ENCODE measurements around the gene PPARG. TPM values are rescaled to one million over a fixed set of nuclear protein-coding genes. Genes with fewer than 3 reads are reported as not detected.

PPARG gene
- total and polyA plus RNA-seq, 2 of the 8 experiments (the other 6 are each of a cell fraction or from before 2014, with no cell fraction given): 0.06 TPM; not detected in 1

- TF ChIP-seq, protein P1, sequence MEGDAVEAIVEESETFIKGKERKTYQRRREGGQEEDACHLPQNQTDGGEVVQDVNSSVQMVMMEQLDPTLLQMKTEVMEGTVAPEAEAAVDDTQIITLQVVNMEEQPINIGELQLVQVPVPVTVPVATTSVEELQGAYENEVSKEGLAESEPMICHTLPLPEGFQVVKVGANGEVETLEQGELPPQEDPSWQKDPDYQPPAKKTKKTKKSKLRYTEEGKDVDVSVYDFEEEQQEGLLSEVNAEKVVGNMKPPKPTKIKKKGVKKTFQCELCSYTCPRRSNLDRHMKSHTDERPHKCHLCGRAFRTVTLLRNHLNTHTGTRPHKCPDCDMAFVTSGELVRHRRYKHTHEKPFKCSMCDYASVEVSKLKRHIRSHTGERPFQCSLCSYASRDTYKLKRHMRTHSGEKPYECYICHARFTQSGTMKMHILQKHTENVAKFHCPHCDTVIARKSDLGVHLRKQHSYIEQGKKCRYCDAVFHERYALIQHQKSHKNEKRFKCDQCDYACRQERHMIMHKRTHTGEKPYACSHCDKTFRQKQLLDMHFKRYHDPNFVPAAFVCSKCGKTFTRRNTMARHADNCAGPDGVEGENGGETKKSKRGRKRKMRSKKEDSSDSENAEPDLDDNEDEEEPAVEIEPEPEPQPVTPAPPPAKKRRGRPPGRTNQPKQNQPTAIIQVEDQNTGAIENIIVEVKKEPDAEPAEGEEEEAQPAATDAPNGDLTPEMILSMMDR (IDR thresholded peaks at IDR 0.05; ENCODE audit: control extremely low read depth in 1 of 3, insufficient read depth in 1 of 3, low read depth in 1 of 3, low read length in 3 of 3): no peak
- TF ChIP-seq BRCA1 (IDR thresholded peaks at IDR 0.05; ENCODE audit: low read depth, low read length): no peak
- TF ChIP-seq ASH2L (IDR thresholded peaks at IDR 0.05; ENCODE audit: low read length): no peak
- TF ChIP-seq RBBP5 (IDR thresholded peaks at IDR 0.05; ENCODE audit: borderline replicate concordance, low read depth, low read length): no peak
- no peak for TF ChIP-seq POU5F1 (IDR thresholded peaks at IDR 0.05; ENCODE audit: low read depth, low read length)
- no peak for TF ChIP-seq ZNF274 (IDR thresholded peaks at IDR 0.05; ENCODE audit: borderline replicate concordance, extremely low read depth, low read length)
Observed at GRCh38 chr3:12356175-12356574, 67.3 kb downstream of the PPARG start (continued).
